Lung (tissue), 13 donors: Measurements from ENCODE around the gene MMP25. TPM values are rescaled to one million over a fixed set of nuclear protein-coding genes. Genes with fewer than 3 reads are reported as not detected.

Experiments used
- ATAC-seq: fragments of 200-7000 bp; cut with Tn5 transposase; one replicate; pipeline ENCODE4 v1.9.1; 2020; ENCODE audit warnings: moderate number of reproducible peaks; ENCODE audit not compliant: insufficient read depth, low FRiP score
- DNase-seq, 3 donors: peaks; one replicate each; pipeline ENCODE4 v3.0.0-alpha.2; 2013 to 2017
- H3K27ac ChIP-seq, 2 donors: one replicate each; pipeline ENCODE4 v1.5.1; 2013; ENCODE audit warnings: mild to moderate bottlenecking in 2 of 2, moderate library complexity in 2 of 2, control low read depth in 1 of 2, inconsistent platforms in 1 of 2, low read depth in 1 of 2, low read length in 1 of 2
- H3K27me3 ChIP-seq, 3 donors: one replicate each; pipeline ENCODE4 v1.5.1; 2013; ENCODE audit warnings: low read length in 2 of 3; ENCODE audit not compliant: control insufficient read depth in 3 of 3, insufficient read depth in 3 of 3
- H3K36me3 ChIP-seq, 4 donors: one replicate each; pipeline ENCODE4 v1.5.1; 2013; ENCODE audit warnings: low read length in 4 of 4, mild to moderate bottlenecking in 1 of 4, moderate library complexity in 1 of 4; ENCODE audit not compliant: control insufficient read depth in 4 of 4, insufficient read depth in 4 of 4
- H3K4me1 ChIP-seq, 5 donors: one replicate each; pipeline ENCODE4 v1.5.1; 2013; ENCODE audit warnings: low read length in 5 of 5, mild to moderate bottlenecking in 2 of 5, moderate library complexity in 1 of 5; ENCODE audit not compliant: control insufficient read depth in 5 of 5, insufficient read depth in 5 of 5
- H3K4me3 ChIP-seq: one replicate; pipeline ENCODE4 v1.5.1; 2013; ENCODE audit warnings: mild to moderate bottlenecking, control low read depth, moderate library complexity
- H3K9ac ChIP-seq, 2 donors: one replicate each; pipeline ENCODE4 v1.5.1; 2013; ENCODE audit warnings: low read length in 2 of 2, control low read depth in 1 of 2; ENCODE audit not compliant: insufficient read depth in 1 of 2
- H3K9me3 ChIP-seq, 4 donors: one replicate each; pipeline ENCODE4 v1.5.1; 2013; ENCODE audit warnings: low read length in 3 of 4, mild to moderate bottlenecking in 1 of 4, moderate library complexity in 1 of 4; ENCODE audit not compliant: control insufficient read depth in 4 of 4, insufficient read depth in 3 of 4
- WGBS, 2 donors: extraction: QIAGEN DNeasy Blood & Tissue Kit; methylation state at CpG; one replicate each; pipeline ENCODE4 v1.1.7; 2013; 5-methylcytosine and 5-hydroxymethylcytosine counted together
- polyA plus RNA-seq, 2 donors: library from polyadenylated mRNA; stranded (reverse); fragments of 200-250 nt; gene quantifications; one replicate each; pipeline ENCODE4 v1.2.1, GENCODE V29; 2013
- small RNA-seq: library from RNA; depleted of rRNA; stranded (forward); fragments of <200 nt; gene quantifications from one replicate; pipeline ENCODE3, GENCODE V24; 2014; ENCODE audit warnings: low replicate concordance
- total RNA-seq, 2 donors: library from RNA; depleted of rRNA in 1 of 2; stranded (reverse); fragments of >200 nt in 1 of 2; gene quantifications; one replicate each; pipeline ENCODE4 v1.2.1, GENCODE V29; 2014 to 2021
- TF ChIP-seq, protein P1 (sequence below): IDR thresholded peaks from 2 replicates; pipeline ENCODE4 v1.5.1; 2012; ENCODE audit warnings: mild to moderate bottlenecking; ENCODE audit errors: control extremely low read depth, extremely low read depth
- donor health status: control.
- donor health status: control.
- donor health status: Bipolar disorder and iron deficiency.
- donor health status: healthy.
- donor health status: DM: yes; HTN: yes; CAD: no.

Gene MMP25
- total and polyA plus RNA-seq, 4 donors, result 4.2 to 94.4 (median 20.6) TPM

DNA sequence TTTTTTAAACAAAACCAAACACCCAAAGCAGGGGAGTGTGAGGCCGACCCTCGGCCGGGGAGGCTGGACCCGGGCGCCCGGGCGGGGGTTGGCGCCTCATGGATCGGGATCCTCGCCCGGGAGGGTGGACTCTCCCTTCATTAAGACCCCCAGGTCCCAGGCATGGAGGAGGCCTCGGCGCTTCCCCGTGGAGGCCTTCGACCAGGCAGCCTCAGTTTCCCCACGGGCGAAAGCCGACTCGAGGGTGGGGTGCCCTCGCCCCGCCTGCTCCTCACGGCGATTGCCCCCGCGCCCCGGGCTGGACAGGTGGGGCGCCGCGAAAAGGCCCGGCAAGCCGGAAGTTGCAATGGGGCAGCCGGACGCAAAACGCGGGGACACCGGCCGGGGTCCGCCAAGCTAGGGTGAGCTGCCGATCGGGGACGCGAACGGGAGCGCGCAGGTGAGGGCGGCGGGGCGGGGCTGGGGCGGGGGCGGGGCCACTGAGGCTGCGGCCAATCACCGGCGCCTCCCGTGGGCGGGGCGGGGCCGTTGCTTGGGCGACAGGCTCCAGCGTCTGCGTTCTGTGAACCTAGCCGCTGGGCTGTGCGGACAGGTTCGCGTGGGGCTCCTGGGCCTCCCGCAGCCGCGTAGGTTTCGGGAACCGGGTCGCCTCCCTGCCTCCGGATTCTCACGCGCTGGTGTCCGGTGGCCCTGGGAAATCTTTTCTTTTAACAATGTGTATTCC is 60.0 kb downstream of the MMP25 start:
- peak overlapping the region; percentile 49 to 63 for H3K9ac ChIP-seq
- 0 to 1% methylated on average over 55 to 74 of the region's 74 CpGs for WGBS, 2 donors
- H3K9me3 ChIP-seq, result no peaks in the 10 kb centered on the region
- H3K4me3 ChIP-seq, result peak overlapping the region; percentile 65
- ATAC-seq (peak; percentile 95), DNase-seq (peak; percentile 90 to 95 (median 93))
- TF ChIP-seq, protein P1, sequence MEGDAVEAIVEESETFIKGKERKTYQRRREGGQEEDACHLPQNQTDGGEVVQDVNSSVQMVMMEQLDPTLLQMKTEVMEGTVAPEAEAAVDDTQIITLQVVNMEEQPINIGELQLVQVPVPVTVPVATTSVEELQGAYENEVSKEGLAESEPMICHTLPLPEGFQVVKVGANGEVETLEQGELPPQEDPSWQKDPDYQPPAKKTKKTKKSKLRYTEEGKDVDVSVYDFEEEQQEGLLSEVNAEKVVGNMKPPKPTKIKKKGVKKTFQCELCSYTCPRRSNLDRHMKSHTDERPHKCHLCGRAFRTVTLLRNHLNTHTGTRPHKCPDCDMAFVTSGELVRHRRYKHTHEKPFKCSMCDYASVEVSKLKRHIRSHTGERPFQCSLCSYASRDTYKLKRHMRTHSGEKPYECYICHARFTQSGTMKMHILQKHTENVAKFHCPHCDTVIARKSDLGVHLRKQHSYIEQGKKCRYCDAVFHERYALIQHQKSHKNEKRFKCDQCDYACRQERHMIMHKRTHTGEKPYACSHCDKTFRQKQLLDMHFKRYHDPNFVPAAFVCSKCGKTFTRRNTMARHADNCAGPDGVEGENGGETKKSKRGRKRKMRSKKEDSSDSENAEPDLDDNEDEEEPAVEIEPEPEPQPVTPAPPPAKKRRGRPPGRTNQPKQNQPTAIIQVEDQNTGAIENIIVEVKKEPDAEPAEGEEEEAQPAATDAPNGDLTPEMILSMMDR, result no peak
- H3K27ac ChIP-seq, result peak overlapping the region; percentile 90 to 96
- H3K4me1 ChIP-seq, result peaks cover 0 to 7% (median 0%) of the 10 kb centered on the region in 5 donors
- H3K36me3 ChIP-seq, result no peaks in the 10 kb centered on the region
- peaks cover 0 to under 1% (median 0%) of the 10 kb centered on the region in 3 donors for H3K27me3 ChIP-seq

Small RNA genes within 50 kb of the gene (small RNA-seq; reads per million reads assigned to genes)
- gene RNU1-22P, result not detected

Other genes starting within 250 kb of the MMP25 start
- not detected for gene PRSS41, start 248.1 kb upstream of the MMP25 start, total RNA-seq
- not detected for gene PRSS41, start 248.1 kb upstream of the MMP25 start, polyA plus RNA-seq
- gene PRSS21, start 229.3 kb upstream of the MMP25 start, total RNA-seq, result 1 to 10 TPM in 1 of 2 donors, not detected in 1; 7.9 TPM
- 1 to 10 TPM in 1 of 2 donors, under 1 TPM in 1; 0.77 to 4.2 TPM for gene PRSS21, start 229.3 kb upstream of the MMP25 start, polyA plus RNA-seq
- 1 to 10 TPM; 4.7 to 6.1 TPM for gene ZG16B, start 216.3 kb upstream of the MMP25 start, total RNA-seq
- gene ZG16B, start 216.3 kb upstream of the MMP25 start, polyA plus RNA-seq, result 1 to 10 TPM; 2.1 to 3.9 TPM
- 10 to 100 TPM; 11.5 to 34.1 TPM for gene PRSS22, start 188.4 kb upstream of the MMP25 start, total RNA-seq
- gene PRSS22, start 188.4 kb upstream of the MMP25 start, polyA plus RNA-seq, result 10 to 100 TPM; 27.3 to 30.1 TPM
- gene FLYWCH2, start 163.3 kb upstream of the MMP25 start, total RNA-seq, result 10 to 100 TPM; 26.7 to 38.0 TPM
- 10 to 100 TPM; 40.4 to 40.6 TPM for gene FLYWCH2, start 163.3 kb upstream of the MMP25 start, polyA plus RNA-seq
- gene FLYWCH1, start 134.6 kb upstream of the MMP25 start, total RNA-seq, result 10 to 100 TPM; 15.0 to 34.3 TPM
- 10 to 100 TPM; 13.3 to 27.7 TPM for gene FLYWCH1, start 134.6 kb upstream of the MMP25 start, polyA plus RNA-seq
- gene KREMEN2, start 82.3 kb upstream of the MMP25 start, total RNA-seq, result under 1 TPM in 1 of 2 donors, not detected in 1; 0.15 TPM
- gene KREMEN2, start 82.3 kb upstream of the MMP25 start, polyA plus RNA-seq, result under 1 TPM; 0.06 to 0.14 TPM
- 10 to 100 TPM in 1 of 2 donors, 1 to 10 TPM in 1; 4.0 to 21.3 TPM for gene PAQR4, start 77.2 kb upstream of the MMP25 start, total RNA-seq
- 10 to 100 TPM; 10.6 to 15.6 TPM for gene PAQR4, start 77.2 kb upstream of the MMP25 start, polyA plus RNA-seq
- 1 to 10 TPM; 2.9 to 5.9 TPM for gene PKMYT1, start 66.1 kb upstream of the MMP25 start, total RNA-seq
- gene PKMYT1, start 66.1 kb upstream of the MMP25 start, polyA plus RNA-seq, result 1 to 10 TPM; 4.6 to 9.4 TPM
- 1 to 10 TPM; 1.5 to 5.3 TPM for gene CLDN9, start 33.6 kb upstream of the MMP25 start, total RNA-seq
- under 1 TPM; 0.91 to 0.98 TPM for gene CLDN9, start 33.6 kb upstream of the MMP25 start, polyA plus RNA-seq
- gene CLDN6, start 28.4 kb upstream of the MMP25 start, total RNA-seq, result 1 to 10 TPM in 1 of 2 donors, under 1 TPM in 1; 0.92 to 7.1 TPM
- under 1 TPM in 1 of 2 donors, not detected in 1; 0.10 TPM for gene CLDN6, start 28.4 kb upstream of the MMP25 start, polyA plus RNA-seq
- gene TNFRSF12A, start 26.2 kb upstream of the MMP25 start, total RNA-seq, result 100 to 1,000 TPM in 1 of 2 donors, 10 to 100 TPM in 1; 19.1 to 107 TPM
- gene TNFRSF12A, start 26.2 kb upstream of the MMP25 start, polyA plus RNA-seq, result 100 to 1,000 TPM; 132 to 192 TPM
- gene HCFC1R1, start 22.6 kb upstream of the MMP25 start, total RNA-seq, result 10 to 100 TPM; 10.9 to 51.1 TPM
- 100 to 1,000 TPM in 1 of 2 donors, 10 to 100 TPM in 1; 40.4 to 138 TPM for gene HCFC1R1, start 22.6 kb upstream of the MMP25 start, polyA plus RNA-seq
- 10 to 100 TPM; 12.7 to 39.9 TPM for gene THOC6, start 22.5 kb upstream of the MMP25 start, total RNA-seq
- gene THOC6, start 22.5 kb upstream of the MMP25 start, polyA plus RNA-seq, result 10 to 100 TPM; 40.0 to 58.3 TPM
- gene BICDL2, start 9.6 kb upstream of the MMP25 start, total RNA-seq, result 10 to 100 TPM; 15.9 to 24.4 TPM
- 10 to 100 TPM; 12.7 to 17.1 TPM for gene BICDL2, start 9.6 kb upstream of the MMP25 start, polyA plus RNA-seq
- 100 to 1,000 TPM in 1 of 2 donors, 10 to 100 TPM in 1; 83.7 to 153 TPM for gene IL32, start 19.1 kb downstream of the MMP25 start, total RNA-seq
- gene IL32, start 19.1 kb downstream of the MMP25 start, polyA plus RNA-seq, result 100 to 1,000 TPM; 247 to 275 TPM
- gene ZSCAN10, start 52.7 kb downstream of the MMP25 start, total RNA-seq, result under 1 TPM in 1 of 2 donors, not detected in 1; 0.21 TPM
- gene ZSCAN10, start 52.7 kb downstream of the MMP25 start, polyA plus RNA-seq, result under 1 TPM in 1 of 2 donors, not detected in 1; 0.02 TPM
- gene ZNF205, start 66.0 kb downstream of the MMP25 start, total RNA-seq, result 10 to 100 TPM in 1 of 2 donors, 1 to 10 TPM in 1; 9.8 to 12.7 TPM
- 10 to 100 TPM; 10.2 to 33.0 TPM for gene ZNF205, start 66.0 kb downstream of the MMP25 start, polyA plus RNA-seq
- 10 to 100 TPM; 12.8 to 13.1 TPM for gene ZNF213, start 88.5 kb downstream of the MMP25 start, total RNA-seq
- 10 to 100 TPM in 1 of 2 donors, 1 to 10 TPM in 1; 7.8 to 10.3 TPM for gene ZNF213, start 88.5 kb downstream of the MMP25 start, polyA plus RNA-seq
- gene OR1F1, start 141.6 kb downstream of the MMP25 start, total RNA-seq, result not detected
- not detected for gene OR1F1, start 141.6 kb downstream of the MMP25 start, polyA plus RNA-seq
- gene ZNF200, start 188.6 kb downstream of the MMP25 start, total RNA-seq, result 1 to 10 TPM; 6.5 to 7.8 TPM
- gene ZNF200, start 188.6 kb downstream of the MMP25 start, polyA plus RNA-seq, result 1 to 10 TPM; 4.3 to 6.4 TPM
- 10 to 100 TPM in 1 of 2 donors, 1 to 10 TPM in 1; 4.8 to 11.3 TPM for gene MEFV, start 210.1 kb downstream of the MMP25 start, total RNA-seq
- 10 to 100 TPM in 1 of 2 donors, 1 to 10 TPM in 1; 1.3 to 21.7 TPM for gene MEFV, start 210.1 kb downstream of the MMP25 start, polyA plus RNA-seq
- gene ZNF263, start 236.9 kb downstream of the MMP25 start, total RNA-seq, result 10 to 100 TPM; 27.3 to 48.4 TPM
- 10 to 100 TPM; 13.4 to 23.9 TPM for gene ZNF263, start 236.9 kb downstream of the MMP25 start, polyA plus RNA-seq